Measurements from ENCODE around the gene RGS6.

Gene RGS6

GRCh38 chr14:72606879-72607278 is 674.6 kb downstream of the RGS6 start:
- Histone ChIP-seq H3K4me1 (no peaks in the 10 kb centered on the region), H3K27me3 (no peaks in the 10 kb centered on the region), H3K36me3 (no peaks in the 10 kb centered on the region), H3K27ac (no peak overlapping the region), H3K4me3 (no peak overlapping the region), H3K9me3 (no peaks in the 10 kb centered on the region)
- TF ChIP-seq CTCF (IDR thresholded peaks at IDR 0.05) = no peak
- intact Hi-C loops (cut with DNase I; ENCODE audit: low total_unique reads) = no loop called here
- no peak for DNase-seq

GRCh38 chr14:72607386-72608130 is 675.3 kb downstream of the RGS6 start:
- H3K4me3 ChIP-seq = no peak overlapping the region
- H3K27me3 ChIP-seq = no peaks in the 10 kb centered on the region
- H3K27ac ChIP-seq = no peak overlapping the region
- DNase-seq = no peak
- H3K36me3 ChIP-seq = no peaks in the 10 kb centered on the region
- no peaks in the 10 kb centered on the region for H3K9me3 ChIP-seq
- TF ChIP-seq CTCF (IDR thresholded peaks at IDR 0.05) = no peak
- intact Hi-C loops (cut with DNase I; ENCODE audit: low total_unique reads) = no loop called here
- H3K4me1 ChIP-seq = no peaks in the 10 kb centered on the region

- intact Hi-C loops (cut with DNase I; ENCODE audit: low total_unique reads) = no loop called here
- Histone ChIP-seq H3K4me3 (no peak overlapping the region), H3K9me3 (no peaks in the 10 kb centered on the region), H3K4me1 (peaks cover 0 to 5% (median 0%) of the 10 kb centered on the region in 4 donors), H3K27ac (no peak overlapping the region), H3K36me3 (no peaks in the 10 kb centered on the region), H3K27me3 (no peaks in the 10 kb centered on the region)
- no peak for DNase-seq
- no peak for TF ChIP-seq CTCF (IDR thresholded peaks at IDR 0.05)
Measured at GRCh38 chr14:72608391-72609204, 676.4 kb downstream of the RGS6 start.

- TF ChIP-seq CTCF (IDR thresholded peaks at IDR 0.05) = no peak
- DNase-seq = no peak
- H3K4me3 ChIP-seq = no peak overlapping the region
- no peaks in the 10 kb centered on the region for H3K9me3 ChIP-seq
- H3K4me1 ChIP-seq = peaks cover 0 to 9% (median 0%) of the 10 kb centered on the region in 4 donors
- H3K27ac ChIP-seq = no peak overlapping the region
- no peaks in the 10 kb centered on the region for H3K36me3 ChIP-seq
- no peaks in the 10 kb centered on the region for H3K27me3 ChIP-seq
- intact Hi-C loops (cut with DNase I; ENCODE audit: low total_unique reads) = no loop called here
Measured at GRCh38 chr14:72609205-72609916, 677.1 kb downstream of the RGS6 start.

GRCh38 chr14:72610096-72610830 is 678.0 kb downstream of the RGS6 start:
- no peaks in the 10 kb centered on the region for H3K27me3 ChIP-seq
- no peak for DNase-seq
- TF ChIP-seq CTCF (IDR thresholded peaks at IDR 0.05) = no peak
- H3K4me1 ChIP-seq = peaks cover 0 to 14% (median 2%) of the 10 kb centered on the region in 4 donors
- H3K4me3 ChIP-seq = no peak overlapping the region
- H3K27ac ChIP-seq = no peak overlapping the region
- intact Hi-C loops (cut with DNase I; ENCODE audit: low total_unique reads) = no loop called here
- no peaks in the 10 kb centered on the region for H3K9me3 ChIP-seq
- H3K36me3 ChIP-seq = no peaks in the 10 kb centered on the region
